GM12878 (cell line): ENCODE measurements around the gene TACC2. TPM values are rescaled to one million over a fixed set of nuclear protein-coding genes. Genes with fewer than 3 reads are reported as not detected.

ENCODE experiments used
- ATAC-seq: fragments of 200-7000 bp; cut with Tn5 transposase; 3 replicates; pipeline ENCODE4 v1.9.1; 2020; ENCODE audit warnings: mild to moderate bottlenecking, moderate library complexity
- BruUV-seq: library from RNA; stranded (reverse); fragments of 400-500 nt; replicated peaks from 2 replicates; lab custom pipeline; 2021; lab: Mats Ljungman, UMichigan
- CTCF ChIA-PET: fragments of 300-600 bp; sonication (Branson Sonifier 250); formaldehyde crosslinking; extraction: SDS; loops from one replicate; lab custom pipeline; 2021; ENCODE audit warnings: inconsistent platforms; lab: Yijun Ruan, JAX
- POLR2A ChIA-PET: fragments of 350-600 bp; formaldehyde crosslinking; extraction: SDS; loops from one replicate; lab custom pipeline; 2021; ENCODE audit warnings: inconsistent platforms; lab: Charles Lee
- RAD21 ChIA-PET: fragments of 300-600 bp; sonication (Branson Sonifier 250); formaldehyde crosslinking; loops from one replicate; lab custom pipeline; 2023; ENCODE audit warnings: antibody characterized with exemption; ENCODE audit not compliant: unreplicated experiment; lab: Charles Lee
- SMC1A ChIA-PET: fragments of 300-600 bp; sonication (Branson Sonifier 250); formaldehyde crosslinking; loops from one replicate; lab custom pipeline; 2023; ENCODE audit not compliant: unreplicated experiment, uncharacterized antibody; lab: Charles Lee
- DNase-seq: peaks from one replicate; pipeline ENCODE4 v3.0.0-alpha.2; 2011; ENCODE audit warnings: low read depth, low spot score
- FAIRE-seq: peaks from 3 replicates; lab custom pipeline; 2011; peaks lifted over from hg19 to GRCh38; lab: Jason Lieb, UNC
- H2AFZ ChIP-seq: 2 replicates; pipeline ENCODE4 v1.6.0; 2011; ENCODE audit warnings: low read depth, low read length, control low read depth; ENCODE audit not compliant: control insufficient read depth
- H3K27ac ChIP-seq: 2 replicates; pipeline ENCODE4 v1.5.1; 2011; ENCODE audit warnings: control low read depth; ENCODE audit not compliant: control insufficient read depth, insufficient read depth
- H3K27me3 ChIP-seq, 2 experiments: replicated peaks in 1 of 2; 2 replicates each; pipeline versions ENCODE4 v1.6.0 to v1.6.1; 2011; ENCODE audit warnings: low read length in 1 of 2; ENCODE audit not compliant: control insufficient read depth in 2 of 2, insufficient read depth in 2 of 2
- H3K36me3 ChIP-seq, 2 experiments: 2 replicates each; pipeline ENCODE4 v1.5.1; 2011; ENCODE audit warnings: low read length in 1 of 2; ENCODE audit not compliant: control insufficient read depth in 2 of 2, insufficient read depth in 2 of 2
- H3K4me1 ChIP-seq: 2 replicates; pipeline ENCODE4 v1.6.1; 2011; ENCODE audit warnings: mild to moderate bottlenecking, low read length, moderate library complexity, mixed read lengths; ENCODE audit not compliant: control insufficient read depth, insufficient read depth
- H3K4me2 ChIP-seq: 2 replicates; pipeline ENCODE4 v1.6.0; 2011; ENCODE audit warnings: control low read depth; ENCODE audit not compliant: control insufficient read depth, insufficient read depth
- H3K4me3 ChIP-seq: fragments of 200-600 bp; sonication (generic); 2 replicates; pipeline ENCODE4 v1.5.1; 2016
- H3K79me2 ChIP-seq: 2 replicates; pipeline ENCODE4 v1.6.0; 2011; ENCODE audit warnings: low read length; ENCODE audit not compliant: control insufficient read depth, insufficient read depth
- H3K9ac ChIP-seq: 2 replicates; pipeline ENCODE4 v1.8.0; 2011; ENCODE audit warnings: low read length, control low read depth, mixed read lengths; ENCODE audit not compliant: control insufficient read depth, insufficient read depth
- H3K9me3 ChIP-seq: replicated peaks from 3 replicates; pipeline ENCODE4 v1.5.1; 2011; ENCODE audit warnings: mild to moderate bottlenecking, low read length; ENCODE audit not compliant: control insufficient read depth, insufficient read depth
- H4K20me1 ChIP-seq: 2 replicates; pipeline ENCODE4 v1.6.0; 2011; ENCODE audit not compliant: control insufficient read depth, insufficient read depth
- BCL3 ChIP-seq: IDR thresholded peaks from 2 replicates; pipeline ENCODE4 v1.6.1; 2011; ENCODE audit warnings: borderline replicate concordance, low read depth, mild to moderate bottlenecking, moderate library complexity, low read length; ENCODE audit not compliant: insufficient read depth, poor library complexity, severe bottlenecking
- BMI1 ChIP-seq: fragments of 450-650 bp; IDR thresholded peaks from 2 replicates; pipeline ENCODE4 v1.6.1; 2016; ENCODE audit warnings: mild to moderate bottlenecking, moderate library complexity, borderline replicate concordance
- CEBPB ChIP-seq, 2 experiments: fragments of 150-350 bp in 1 of 2; IDR thresholded peaks; 2 replicates each; pipeline ENCODE4 v1.6.1; 2012 to 2014; ENCODE audit warnings: low read depth in 2 of 2, low read length in 2 of 2, borderline replicate concordance in 1 of 2, inconsistent platforms in 1 of 2
- CUX1 ChIP-seq: IDR thresholded peaks from 2 replicates; pipeline ENCODE4 v1.6.1; 2012; ENCODE audit warnings: improper control_type of control experiment, low read depth, low read length; ENCODE audit not compliant: insufficient replicate concordance
- EGR1 ChIP-seq, 2 experiments: IDR thresholded peaks; 1 replicate in 1 of 2; 2 replicates in 1 of 2; pipeline ENCODE4 v1.6.1; 2011 to 2012; ENCODE audit warnings: low read depth in 2 of 2, low read length in 2 of 2, borderline replicate concordance in 1 of 2, mild to moderate bottlenecking in 1 of 2, moderate library complexity in 1 of 2
- GABPA ChIP-seq: IDR thresholded peaks from 2 replicates; pipeline ENCODE4 v1.6.1; 2014; ENCODE audit warnings: antibody characterized with exemption, low read depth, mild to moderate bottlenecking, inconsistent platforms
- GATAD2B ChIP-seq: fragments of 450-650 bp; conservative IDR thresholded peaks from 2 replicates; pipeline ENCODE4 v1.6.1; 2017; ENCODE audit warnings: low read depth, mild to moderate bottlenecking, moderate library complexity
- HDGF ChIP-seq: fragments of 450-650 bp; IDR thresholded peaks from 2 replicates; pipeline ENCODE4 v1.6.1; 2016; ENCODE audit warnings: antibody characterized with exemption
- LARP7 ChIP-seq: fragments of 450-650 bp; IDR thresholded peaks from 2 replicates; pipeline ENCODE4 v1.6.1; 2017; ENCODE audit warnings: mild to moderate bottlenecking
- PML ChIP-seq: IDR thresholded peaks from 2 replicates; pipeline ENCODE4 v1.6.1; 2012; ENCODE audit warnings: low read length, inconsistent platforms
- RBBP5 ChIP-seq: fragments of 200-600 bp; sonication (generic); conservative IDR thresholded peaks from 2 replicates; pipeline ENCODE4 v1.6.1; 2016
- STAT3 ChIP-seq: IDR thresholded peaks from 2 replicates; pipeline ENCODE4 v1.6.1; 2011; ENCODE audit warnings: low read depth, low read length, improper control_type of control experiment
- TARDBP ChIP-seq: IDR thresholded peaks from 2 replicates; pipeline ENCODE4 v1.6.1; 2016; ENCODE audit warnings: borderline replicate concordance
- TCF3 ChIP-seq: IDR thresholded peaks from 2 replicates; pipeline ENCODE4 v1.6.1; 2012; ENCODE audit warnings: low read depth, mild to moderate bottlenecking, low read length, borderline replicate concordance; ENCODE audit not compliant: insufficient read depth
- WGBS: methylation state at CpG from one replicate; pipeline ENCODE4 v1.1.6; 2016; ENCODE audit warnings: low lambda C conversion rate; ENCODE audit not compliant: insufficient replicate concordance, insufficient coverage; ENCODE audit errors: missing lambda C conversion rate; 5-methylcytosine and 5-hydroxymethylcytosine counted together
- in situ Hi-C: fragments of 300-500 bp; cut with MboI; formaldehyde crosslinking; loops from 9 replicates; pipeline ENCODE4 v1.14.3; 2018; ENCODE audit warnings: mixed read lengths
- intact Hi-C: fragments of 100-400 bp; cut with micrococcal nuclease; formaldehyde crosslinking; loops from one replicate; pipeline ENCODE4 v1.14.2; 2022; ENCODE audit not compliant: unreplicated experiment
- polyA plus RNA-seq, 11 experiments: library from polyadenylated mRNA; depleted of rRNA in 4 of 11; unstranded in 6 of 11; stranded (reverse) in 5 of 11; fragments of >200 nt; fragmentation: Nextera tagmentation in 4 of 11; fragmentation: Illumina TruSeq in 1 of 11; extraction: Ambion mirVana in 4 of 11; extraction: Trizol in 1 of 11; gene quantifications; 1 replicate in 1 of 11; 2 replicates in 10 of 11; pipeline versions ENCODE4 v1.2.1 to v1.2.3, GENCODE V29; 2011 to 2016; ENCODE audit warnings: inconsistent platforms in 2 of 11, missing spikeins in 2 of 11, low read depth in 1 of 11
- total RNA-seq, 4 experiments: library from RNA; depleted of rRNA in 3 of 4; stranded (reverse); fragments of >200 nt in 3 of 4; fragmentation: Illumina TruSeq in 1 of 4; extraction: Trizol in 1 of 4; gene quantifications; 2 replicates each; pipeline versions ENCODE4 v1.2.1 to v1.2.3, GENCODE V29; 2013 to 2021

Gene TACC2
- total and polyA plus RNA-seq, 10 of the 15 experiments (the other 5 are each of a cell fraction or from before 2014, with no cell fraction given) = 0.07 to 0.64 (median 0.13) TPM; not detected in 5

- TF ChIP-seq BCL3 (no peak), RBBP5 (no peak), STAT3 (no peak)
These were observed 27.5 kb upstream of the TACC2 start (continued) for GRCh38 chr10:121961456-121961855.

GRCh38 chr10:121965996-121966395 lies 23.0 kb upstream of the TACC2 start:
- no peaks in the 10 kb centered on the region for H3K79me2 ChIP-seq
- no peaks in the 10 kb centered on the region for H3K9me3 ChIP-seq
- H3K4me3 ChIP-seq = no peak overlapping the region
- BruUV-seq = no TSS peak
- intact Hi-C loops = no loop called here
- SMC1A ChIA-PET = interaction anchor here (1.2 kb wide), 1 partner anchor 212 kb away, joined by 3 read pairs; no protein-coding TSS in a partner anchor
- in situ Hi-C loops = no loop called here
- H3K4me2 ChIP-seq = no peak overlapping the region
- H3K4me1 ChIP-seq = no peaks in the 10 kb centered on the region
- H2AFZ ChIP-seq = no peak overlapping the region
- POLR2A ChIA-PET = no interaction called here
- DNase-seq = no peak
- no peak for ATAC-seq
- H3K27ac ChIP-seq = no peak overlapping the region
- CTCF ChIA-PET = no interaction called here
- no peak overlapping the region for H3K9ac ChIP-seq
- H3K36me3 ChIP-seq = peaks cover 5 to 27% of the 10 kb centered on the region in 2 experiments
- H4K20me1 ChIP-seq = no peaks in the 10 kb centered on the region
- WGBS = 94% methylated on average over 3 of the region's 3 CpGs
- TF ChIP-seq PML = no peak
- no peak for TF ChIP-seq CEBPB (IDR thresholded peaks at IDR 0.05; ENCODE audit: borderline replicate concordance in 1 of 2, low read depth in 2 of 2, low read length in 2 of 2)
- TF ChIP-seq RBBP5 = no peak
- no peak for TF ChIP-seq GABPA
- no peak for TF ChIP-seq BMI1
- TF ChIP-seq GATAD2B = no peak
- TF ChIP-seq EGR1 (IDR thresholded peaks at IDR 0.05; ENCODE audit: borderline replicate concordance in 1 of 2, low read depth in 2 of 2, low read length in 2 of 2) = no peak
- no peak for TF ChIP-seq TCF3
- TF ChIP-seq LARP7 = no peak
- no peak for TF ChIP-seq CUX1
- TF ChIP-seq TARDBP = no peak
- no peak for TF ChIP-seq HDGF
- no peak for FAIRE-seq
- RAD21 ChIA-PET = no interaction called here
- H3K27me3 ChIP-seq = no peaks in the 10 kb centered on the region
